Astrocyte (in vitro differentiated cells and primary cell): ENCODE measurements around the gene RMND5A. TPM values are rescaled to one million over a fixed set of nuclear protein-coding genes. Genes with fewer than 3 reads are reported as not detected.
"Not testable (repeated sequence)": the region's sequence is repeated elsewhere in the genome, so short reads cannot be mapped to it uniquely, and the experiment has no call there.

ENCODE experiments used
- DNase-seq: peaks from one replicate; pipeline ENCODE4 v3.0.0-alpha.2; 2010; ENCODE audit warnings: low read depth
- FAIRE-seq: peaks from 2 replicates; lab custom pipeline; 2011; peaks lifted over from hg19 to GRCh38; lab: Jason Lieb, UNC
- H2AFZ ChIP-seq: 2 replicates; pipeline ENCODE4 v1.6.0; 2012; ENCODE audit warnings: low read depth, low read length, inconsistent platforms
- H3K27ac ChIP-seq: 2 replicates; pipeline ENCODE4 v1.5.1; 2011; ENCODE audit warnings: low read depth, low read length, inconsistent platforms
- H3K27me3 ChIP-seq: 2 replicates; pipeline ENCODE4 v1.6.0; 2011; ENCODE audit warnings: low read length, inconsistent platforms; ENCODE audit not compliant: insufficient read depth
- H3K36me3 ChIP-seq: 2 replicates; pipeline ENCODE4 v1.5.1; 2011; ENCODE audit warnings: low read length, inconsistent platforms; ENCODE audit not compliant: insufficient read depth
- H3K4me1 ChIP-seq: 2 replicates; pipeline ENCODE4 v1.5.1; 2011; ENCODE audit warnings: low read length, inconsistent platforms; ENCODE audit not compliant: insufficient read depth
- H3K4me2 ChIP-seq: 2 replicates; pipeline ENCODE4 v1.6.0; 2012; ENCODE audit warnings: low read length, inconsistent platforms
- H3K4me3 ChIP-seq: 2 replicates; pipeline ENCODE4 v1.5.1; 2011; ENCODE audit warnings: low read depth, mild to moderate bottlenecking, low read length, inconsistent platforms; ENCODE audit not compliant: insufficient read depth
- H3K79me2 ChIP-seq: 2 replicates; pipeline ENCODE4 v1.6.0; 2012; ENCODE audit warnings: mild to moderate bottlenecking, low read length, inconsistent platforms; ENCODE audit not compliant: insufficient read depth
- H3K9ac ChIP-seq: 2 replicates; pipeline ENCODE4 v1.6.0; 2012; ENCODE audit warnings: mild to moderate bottlenecking, low read length, inconsistent platforms
- H3K9me3 ChIP-seq: 2 replicates; pipeline ENCODE4 v1.5.1; 2012; ENCODE audit warnings: low read depth, mild to moderate bottlenecking, low read length, inconsistent platforms; ENCODE audit not compliant: insufficient read depth
- H4K20me1 ChIP-seq: 2 replicates; pipeline ENCODE4 v1.6.0; 2012; ENCODE audit warnings: low read length, inconsistent platforms; ENCODE audit not compliant: insufficient read depth
- H3K27ac Mint-ChIP-seq: one replicate; pipeline ENCODE4 v1.8.0; 2021; ENCODE audit warnings: mild to moderate bottlenecking, mixed read lengths; ENCODE audit not compliant: unreplicated experiment
- H3K27me3 Mint-ChIP-seq: one replicate; pipeline ENCODE4 v1.8.0; 2021; ENCODE audit warnings: low read depth, mixed read lengths; ENCODE audit not compliant: unreplicated experiment
- H3K36me3 Mint-ChIP-seq: one replicate; pipeline ENCODE4 v1.8.0; 2021; ENCODE audit warnings: low read depth, mixed read lengths; ENCODE audit not compliant: unreplicated experiment
- H3K4me1 Mint-ChIP-seq: one replicate; pipeline ENCODE4 v1.8.0; 2021; ENCODE audit warnings: low read depth, mixed read lengths; ENCODE audit not compliant: unreplicated experiment
- H3K4me3 Mint-ChIP-seq: one replicate; pipeline ENCODE4 v1.8.0; 2021; ENCODE audit warnings: mild to moderate bottlenecking, moderate library complexity, mixed read lengths; ENCODE audit not compliant: unreplicated experiment
- H3K9me3 Mint-ChIP-seq: one replicate; pipeline ENCODE4 v1.8.0; 2021; ENCODE audit warnings: mild to moderate bottlenecking, mixed read lengths; ENCODE audit not compliant: unreplicated experiment
- EZH2 ChIP-seq: IDR thresholded peaks from 2 replicates; pipeline ENCODE4 v1.6.1; 2012; ENCODE audit warnings: mild to moderate bottlenecking, low read length, inconsistent platforms; ENCODE audit not compliant: insufficient read depth
- total RNA-seq: library from RNA; stranded (reverse); gene quantifications from 2 replicates; pipeline ENCODE4 v1.2.1, GENCODE V29; 2021
- TF ChIP-seq, protein P1 (sequence below): IDR thresholded peaks from 2 replicates; pipeline ENCODE4 v1.5.1; 2011; ENCODE audit warnings: low read depth, mild to moderate bottlenecking, inconsistent platforms, low read length, moderate library complexity; ENCODE audit not compliant: insufficient read depth

Gene RMND5A
- total RNA-seq, 1 donor from 2014 or later, result 33.6 TPM

DNA sequence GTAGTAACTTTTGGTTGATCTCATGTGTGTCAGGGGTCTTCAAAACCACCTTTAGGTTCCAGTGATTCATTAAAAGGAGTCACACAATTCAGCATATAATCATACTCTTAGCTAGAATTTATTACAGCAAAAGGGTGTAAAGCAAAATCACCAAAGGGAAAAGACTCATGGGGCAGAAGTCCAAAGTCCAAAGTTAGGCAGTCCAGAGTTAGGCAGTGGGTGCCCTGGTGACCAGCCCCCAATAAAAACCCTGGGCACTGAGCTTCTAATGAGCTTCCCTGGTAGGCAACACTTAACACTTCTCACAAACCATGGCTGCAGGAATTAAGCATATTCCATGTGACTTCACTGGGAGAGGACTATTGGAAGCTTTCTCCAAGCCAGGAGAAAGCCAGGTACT is 19.4 kb downstream of the RMND5A start:
- not testable (repeated sequence) for H3K9me3 Mint-ChIP-seq, H4K20me1 ChIP-seq, FAIRE-seq, H3K4me1 Mint-ChIP-seq, H3K27me3 Mint-ChIP-seq, H3K4me3 ChIP-seq, H3K4me1 ChIP-seq, H3K27ac Mint-ChIP-seq, H3K9me3 ChIP-seq, DNase-seq, H3K27ac ChIP-seq, H3K79me2 ChIP-seq, H3K36me3 Mint-ChIP-seq, H3K9ac ChIP-seq, H3K27me3 ChIP-seq, H3K36me3 ChIP-seq, H3K4me3 Mint-ChIP-seq, H2AFZ ChIP-seq, H3K4me2 ChIP-seq

DNA sequence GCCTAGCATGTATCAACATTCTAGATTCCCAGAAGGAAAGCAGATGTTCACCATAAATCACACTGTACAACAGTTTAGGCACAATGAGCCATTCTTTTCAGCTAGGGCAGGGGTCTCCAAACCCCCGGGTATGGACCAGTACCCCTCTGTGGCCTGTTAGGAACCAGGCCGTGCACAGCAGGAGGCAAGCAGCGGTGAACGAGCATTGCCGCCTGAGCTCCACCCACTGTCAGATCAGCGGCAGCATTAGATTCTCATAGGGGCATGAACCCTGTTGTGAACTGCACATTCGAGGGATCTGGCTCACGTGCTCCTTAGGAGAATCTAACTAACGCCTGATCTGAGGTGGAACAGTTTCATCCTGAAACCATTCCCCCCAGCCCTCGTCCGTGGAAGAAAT is 19.8 kb downstream of the RMND5A start:
- H3K27me3 ChIP-seq, H3K27me3 Mint-ChIP-seq, H3K4me3 ChIP-seq, FAIRE-seq, H3K27ac Mint-ChIP-seq, H3K4me3 Mint-ChIP-seq, H3K9me3 ChIP-seq, H3K9ac ChIP-seq, H3K4me1 Mint-ChIP-seq, H3K9me3 Mint-ChIP-seq, H2AFZ ChIP-seq, DNase-seq, H3K27ac ChIP-seq, H4K20me1 ChIP-seq, H3K4me1 ChIP-seq, H3K36me3 Mint-ChIP-seq, H3K36me3 ChIP-seq, H3K79me2 ChIP-seq, H3K4me2 ChIP-seq: not testable (repeated sequence)

DNA sequence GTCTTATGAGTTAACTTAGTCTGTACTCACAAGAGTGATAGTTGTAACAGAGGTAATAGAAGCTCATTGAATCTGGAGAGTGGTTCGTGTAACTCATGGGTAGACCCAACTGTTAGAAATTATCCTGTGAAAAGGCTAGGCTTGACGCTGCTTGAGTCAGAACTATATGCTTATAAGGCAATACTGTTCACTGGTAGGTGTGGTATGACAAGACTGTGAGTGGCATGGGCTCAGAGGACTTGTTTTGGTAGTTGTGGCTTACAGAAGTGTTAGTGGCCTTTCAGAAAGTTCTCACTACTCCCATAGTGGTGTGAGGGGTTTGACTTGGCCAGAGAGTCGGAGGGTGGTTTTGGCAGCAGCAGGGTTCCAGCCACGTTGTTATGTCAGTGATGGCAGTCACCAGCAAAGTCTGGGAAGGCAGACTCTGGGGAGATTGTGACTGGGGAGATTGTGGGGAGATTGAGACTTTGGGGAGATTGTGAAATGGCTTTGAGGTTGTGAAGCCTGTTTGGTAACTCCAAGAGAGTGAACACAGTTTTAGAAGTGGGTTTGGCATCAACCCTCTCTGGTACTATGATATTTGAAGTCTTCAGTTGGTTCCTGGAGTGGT is 21.9 kb downstream of the RMND5A start:
- not testable (repeated sequence) for H3K27ac ChIP-seq, H3K4me1 Mint-ChIP-seq, H3K4me1 ChIP-seq, H3K9me3 Mint-ChIP-seq, H3K4me3 ChIP-seq, H3K4me3 Mint-ChIP-seq, H3K9ac ChIP-seq, H3K9me3 ChIP-seq, H3K27ac Mint-ChIP-seq, DNase-seq, H3K4me2 ChIP-seq, H4K20me1 ChIP-seq, H3K79me2 ChIP-seq, FAIRE-seq, H2AFZ ChIP-seq, H3K27me3 Mint-ChIP-seq, H3K27me3 ChIP-seq, H3K36me3 Mint-ChIP-seq, H3K36me3 ChIP-seq

DNA sequence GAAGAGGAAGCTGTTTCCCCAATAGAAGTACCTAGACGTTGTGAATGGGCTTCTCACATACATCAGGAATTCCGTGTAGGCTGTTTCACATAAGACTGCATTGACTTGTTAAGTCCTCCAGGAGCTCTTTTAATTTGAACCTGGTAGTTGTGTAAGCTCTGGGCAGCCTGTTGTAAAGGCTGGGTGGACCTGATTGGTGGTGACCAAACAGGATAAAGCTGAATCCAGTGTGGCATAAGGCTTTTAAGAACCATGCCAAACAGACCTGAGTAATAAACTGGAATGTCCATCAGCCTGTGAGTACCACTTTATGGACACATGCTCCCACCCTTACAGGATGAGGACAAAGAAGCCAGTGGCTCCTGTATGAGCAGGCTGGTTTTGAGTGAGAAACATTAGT is 24.1 kb downstream of the RMND5A start:
- H3K27ac Mint-ChIP-seq, result no peak overlapping the region
- Histone ChIP-seq H3K79me2 (peaks cover 16% of the 10 kb centered on the region), H3K27ac (no peak overlapping the region), H2AFZ (no peak overlapping the region), H3K4me2 (no peak overlapping the region), H4K20me1 (peaks cover 12% of the 10 kb centered on the region), H3K27me3 (no peaks in the 10 kb centered on the region), H3K9me3 (no peaks in the 10 kb centered on the region), H3K36me3 (no peaks in the 10 kb centered on the region), H3K4me1 (peaks cover 9% of the 10 kb centered on the region), H3K9ac (no peak overlapping the region), H3K4me3 (no peak overlapping the region)
- FAIRE-seq, result no peak
- peaks cover 10% of the 10 kb centered on the region for H3K36me3 Mint-ChIP-seq
- DNase-seq, result no peak
- H3K4me1 Mint-ChIP-seq, result peaks cover 6% of the 10 kb centered on the region
- no peaks in the 10 kb centered on the region for H3K27me3 Mint-ChIP-seq
- H3K4me3 Mint-ChIP-seq, result no peak overlapping the region
- no peaks in the 10 kb centered on the region for H3K9me3 Mint-ChIP-seq
- TF ChIP-seq EZH2, result no peak
- TF ChIP-seq, protein P1, sequence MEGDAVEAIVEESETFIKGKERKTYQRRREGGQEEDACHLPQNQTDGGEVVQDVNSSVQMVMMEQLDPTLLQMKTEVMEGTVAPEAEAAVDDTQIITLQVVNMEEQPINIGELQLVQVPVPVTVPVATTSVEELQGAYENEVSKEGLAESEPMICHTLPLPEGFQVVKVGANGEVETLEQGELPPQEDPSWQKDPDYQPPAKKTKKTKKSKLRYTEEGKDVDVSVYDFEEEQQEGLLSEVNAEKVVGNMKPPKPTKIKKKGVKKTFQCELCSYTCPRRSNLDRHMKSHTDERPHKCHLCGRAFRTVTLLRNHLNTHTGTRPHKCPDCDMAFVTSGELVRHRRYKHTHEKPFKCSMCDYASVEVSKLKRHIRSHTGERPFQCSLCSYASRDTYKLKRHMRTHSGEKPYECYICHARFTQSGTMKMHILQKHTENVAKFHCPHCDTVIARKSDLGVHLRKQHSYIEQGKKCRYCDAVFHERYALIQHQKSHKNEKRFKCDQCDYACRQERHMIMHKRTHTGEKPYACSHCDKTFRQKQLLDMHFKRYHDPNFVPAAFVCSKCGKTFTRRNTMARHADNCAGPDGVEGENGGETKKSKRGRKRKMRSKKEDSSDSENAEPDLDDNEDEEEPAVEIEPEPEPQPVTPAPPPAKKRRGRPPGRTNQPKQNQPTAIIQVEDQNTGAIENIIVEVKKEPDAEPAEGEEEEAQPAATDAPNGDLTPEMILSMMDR, result no peak
